Skin epidermis (tissue), 12 donors: ENCODE measurements around the gene LINC00237.

Source experiments
- H3K27ac ChIP-seq, 21 experiments: fragments of 200-600 bp; sonication (generic) in 11 of 21; one replicate each; pipeline ENCODE4 v1.5.0; 2020; ENCODE audit warnings: mild to moderate bottlenecking in 3 of 21, inconsistent platforms in 2 of 21, moderate library complexity in 2 of 21
- H3K4me3 ChIP-seq, 7 experiments: fragments of 200-600 bp; sonication (generic) in 2 of 7; one replicate each; pipeline ENCODE4 v1.5.0; 2020; ENCODE audit warnings: inconsistent platforms in 2 of 7, mild to moderate bottlenecking in 2 of 7, moderate library complexity in 1 of 7

Gene LINC00237

DNA sequence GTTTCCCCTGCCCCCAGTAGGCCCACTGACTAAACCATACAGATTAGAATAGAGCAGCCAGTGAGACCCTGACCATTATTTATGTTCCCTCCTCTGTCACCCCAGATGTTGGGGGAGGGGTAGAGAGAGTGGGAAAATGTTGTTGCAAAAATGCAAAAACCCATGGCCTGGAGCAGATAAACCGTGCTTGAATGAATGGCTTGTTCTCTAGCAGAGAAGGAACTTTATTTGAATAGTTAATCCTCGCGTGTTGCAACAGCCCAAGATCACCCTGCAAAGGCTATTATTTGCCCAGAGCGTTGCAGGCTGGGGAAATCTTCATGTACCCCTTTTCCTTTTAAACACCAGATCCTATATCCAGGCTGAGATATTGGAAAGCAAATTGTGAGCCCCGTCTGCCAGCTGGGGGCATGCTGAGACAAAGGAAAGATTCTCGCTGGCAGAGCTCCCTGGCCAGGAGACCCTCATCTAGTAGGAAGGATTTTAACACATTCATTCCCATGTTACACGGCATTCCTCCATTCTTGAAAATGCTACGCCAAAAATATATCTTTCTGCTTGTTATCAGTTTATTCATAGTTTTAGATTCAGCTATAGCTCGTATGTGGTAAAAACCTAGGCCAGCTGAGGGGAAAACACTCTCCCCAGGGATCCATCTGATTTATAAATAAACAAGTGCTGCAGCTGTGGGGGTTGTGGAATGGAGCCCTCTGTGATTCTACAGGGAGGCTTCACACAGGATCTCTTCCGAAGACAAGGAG lies 53.0 kb downstream of the LINC00237 start:
- Histone ChIP-seq H3K4me3 (no peak overlapping the region), H3K27ac (no peak overlapping the region)

DNA sequence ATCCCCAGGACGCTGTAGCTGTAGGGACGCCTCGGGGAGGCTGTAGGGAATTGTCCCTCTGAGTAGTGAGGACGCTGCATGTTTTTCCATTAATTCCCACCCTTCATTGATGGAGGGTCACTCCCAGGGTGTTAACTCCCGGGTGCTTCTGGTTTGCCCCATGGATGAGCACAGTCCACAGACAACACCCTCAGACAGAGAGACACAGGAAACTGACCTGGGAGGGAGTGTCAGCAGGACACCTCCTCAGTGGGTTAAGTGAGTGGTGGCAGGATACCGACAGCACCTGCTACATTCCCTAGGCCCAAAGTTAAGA lies 53.5 kb downstream of the LINC00237 start:
- H3K27ac ChIP-seq: no peak overlapping the region
- H3K4me3 ChIP-seq: no peak overlapping the region

- Histone ChIP-seq H3K27ac (no peak overlapping the region), H3K4me3 (no peak overlapping the region)
Observed at GRCh38 chr20:21052241-21052640, 53.9 kb downstream of the LINC00237 start.

GRCh38 chr20:21050710-21051109 lies 55.4 kb downstream of the LINC00237 start:
- H3K4me3 ChIP-seq: no peak overlapping the region

GRCh38 chr20:21049305-21049828 lies 56.8 kb downstream of the LINC00237 start:
- H3K27ac ChIP-seq: no peak overlapping the region
- no peak overlapping the region for H3K4me3 ChIP-seq

More at GRCh38 chr20:21050710-21051109, 55.4 kb downstream of the LINC00237 start:
- H3K27ac ChIP-seq: no peak overlapping the region

DNA sequence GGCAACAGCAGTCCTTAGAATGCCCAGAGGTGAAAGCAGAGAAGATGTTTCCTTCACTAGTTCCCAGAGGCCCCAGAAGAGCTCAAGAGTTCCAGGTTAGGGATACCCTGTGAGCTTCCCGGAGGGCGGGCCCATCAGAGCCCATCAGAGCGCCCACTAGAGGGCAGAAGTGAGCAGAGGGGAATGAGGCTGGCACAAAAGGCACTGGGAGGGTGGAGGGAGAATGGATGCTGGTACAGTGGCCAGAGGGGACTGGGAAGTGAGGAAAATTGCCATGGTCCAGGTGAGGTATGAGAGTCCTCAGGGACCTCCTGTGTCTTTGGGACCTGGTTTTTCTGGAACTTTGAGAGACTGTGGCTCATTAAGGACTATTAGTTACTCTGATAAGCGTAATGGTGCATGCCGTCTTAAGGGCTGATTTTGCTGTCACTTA lies 57.3 kb downstream of the LINC00237 start:
- no peak overlapping the region for H3K27ac ChIP-seq
- H3K4me3 ChIP-seq: no peak overlapping the region

DNA sequence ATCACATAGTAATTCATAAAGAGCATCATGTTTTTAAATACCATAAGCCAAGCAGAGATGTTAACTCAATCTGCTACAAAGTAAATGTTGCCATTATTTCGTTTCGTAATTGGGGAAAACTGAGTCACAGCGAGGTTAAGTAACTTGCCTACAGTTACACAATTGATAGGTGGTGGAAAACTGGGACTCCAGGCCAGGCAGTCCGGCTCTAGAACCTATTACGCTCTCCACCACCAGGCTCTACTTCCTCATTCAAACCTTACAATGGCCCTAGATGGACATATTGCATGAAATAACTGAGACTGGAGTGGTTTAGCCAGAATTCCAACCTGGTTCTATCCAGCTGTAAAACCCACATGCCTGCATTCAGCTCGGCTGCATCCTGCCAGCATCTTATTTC lies 58.2 kb downstream of the LINC00237 start:
- H3K4me3 ChIP-seq: no peak overlapping the region
- no peak overlapping the region for H3K27ac ChIP-seq

GRCh38 chr20:21046413-21047070 lies 59.6 kb downstream of the LINC00237 start:
- no peak overlapping the region for H3K4me3 ChIP-seq
- no peak overlapping the region for H3K27ac ChIP-seq
